Gastroesophageal sphincter (tissue), 4 donors: Measurements from ENCODE around the gene CPA5. TPM values are rescaled to one million over a fixed set of nuclear protein-coding genes. Genes with fewer than 3 reads are reported as not detected.

Experiments
- ATAC-seq: fragments of 150-250 bp; one replicate; pipeline ENCODE4 v1.9.1; 2016; ENCODE audit warnings: mild to moderate bottlenecking, moderate library complexity
- H3K27ac ChIP-seq, 4 donors: fragments of 200-600 bp; sonication (generic) in 3 of 4; 1 replicate in 3 of 4; 2 replicates in 1 of 4; pipeline ENCODE4 v1.5.1; 2016 to 2019
- H3K27me3 ChIP-seq: fragments of 200-600 bp; sonication (generic); one replicate; pipeline ENCODE4 v1.5.1; 2019
- H3K36me3 ChIP-seq, 2 donors: fragments of 200-600 bp; sonication (generic); one replicate each; pipeline ENCODE4 v1.5.1; 2019; ENCODE audit warnings: control low read depth in 1 of 2
- H3K4me1 ChIP-seq, 3 donors: fragments of 200-600 bp; sonication (generic); 1 replicate in 2 of 3; 2 replicates in 1 of 3; pipeline ENCODE4 v1.5.1; 2016 to 2019; ENCODE audit warnings: control low read depth in 2 of 3
- H3K4me3 ChIP-seq, 2 donors: fragments of 200-600 bp; sonication (generic); one replicate each; pipeline ENCODE4 v1.5.1; 2019; ENCODE audit warnings: mild to moderate bottlenecking in 1 of 2, moderate library complexity in 1 of 2
- H3K9me3 ChIP-seq, 3 donors: fragments of 200-600 bp; sonication (generic); one replicate each; pipeline ENCODE4 v1.5.1; 2017 to 2019; ENCODE audit warnings: control low read depth in 2 of 3
- EP300 ChIP-seq: sonication (generic); formaldehyde crosslinking; IDR thresholded peaks from one replicate; pipeline ENCODE4 v1.6.1; 2017; ENCODE audit warnings: antibody characterized with exemption, mild to moderate bottlenecking
- POLR2A ChIP-seq, 2 donors: fragments of 450-650 bp; IDR thresholded peaks; one replicate each; pipeline ENCODE4 v1.6.1; 2017; ENCODE audit warnings: antibody characterized with exemption in 2 of 2, mild to moderate bottlenecking in 2 of 2, moderate library complexity in 1 of 2
- POLR2AphosphoS5 ChIP-seq: sonication (generic); formaldehyde crosslinking; IDR thresholded peaks from one replicate; pipeline ENCODE4 v1.6.1; 2017; ENCODE audit warnings: antibody characterized with exemption
- WGBS, 2 donors: methylation state at CpG; one replicate each; pipeline ENCODE4 v1.1.5; 2018; ENCODE audit warnings: low coverage in 1 of 2; 5-methylcytosine and 5-hydroxymethylcytosine counted together
- total RNA-seq, 4 donors: library from RNA; depleted of rRNA; stranded (reverse); fragments of >200 nt; gene quantifications; one replicate each; pipeline ENCODE4 v1.1.0, GENCODE V29; 2016
- TF ChIP-seq, protein P1 (sequence below), 4 experiments: fragments of 200-600 bp in 2 of 4; fragments of 450-650 bp in 2 of 4; sonication (generic) in 1 of 4; IDR thresholded peaks; one replicate each; pipeline ENCODE4 v1.5.1; 2017 to 2019; ENCODE audit warnings: antibody characterized with exemption in 4 of 4, mild to moderate bottlenecking in 2 of 4, moderate library complexity in 2 of 4

Gene CPA5
- total RNA-seq, 4 donors from 2014 or later, result not detected

DNA sequence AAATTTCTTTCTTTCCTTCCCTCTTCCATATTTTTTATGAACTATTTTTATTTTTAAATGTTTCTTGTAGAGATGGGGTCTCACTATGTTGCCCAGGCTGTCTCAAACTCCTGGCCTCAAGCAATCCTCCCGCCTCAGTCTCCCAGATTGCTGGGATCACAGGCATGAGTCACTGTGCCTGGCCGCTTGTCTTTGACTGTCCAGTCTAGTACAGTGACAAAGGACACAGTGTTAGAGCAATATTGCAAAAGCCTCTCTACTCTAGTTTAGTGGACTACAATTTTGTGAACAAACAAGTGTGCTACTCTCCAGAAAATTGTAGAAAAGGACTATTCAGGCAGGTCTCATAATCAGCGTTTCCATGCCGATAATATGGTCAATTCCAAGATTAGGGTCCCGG is 40.6 kb upstream of the CPA5 start:
- no peak for TF ChIP-seq POLR2A (IDR thresholded peaks at IDR 0.05)
- TF ChIP-seq, protein P1, sequence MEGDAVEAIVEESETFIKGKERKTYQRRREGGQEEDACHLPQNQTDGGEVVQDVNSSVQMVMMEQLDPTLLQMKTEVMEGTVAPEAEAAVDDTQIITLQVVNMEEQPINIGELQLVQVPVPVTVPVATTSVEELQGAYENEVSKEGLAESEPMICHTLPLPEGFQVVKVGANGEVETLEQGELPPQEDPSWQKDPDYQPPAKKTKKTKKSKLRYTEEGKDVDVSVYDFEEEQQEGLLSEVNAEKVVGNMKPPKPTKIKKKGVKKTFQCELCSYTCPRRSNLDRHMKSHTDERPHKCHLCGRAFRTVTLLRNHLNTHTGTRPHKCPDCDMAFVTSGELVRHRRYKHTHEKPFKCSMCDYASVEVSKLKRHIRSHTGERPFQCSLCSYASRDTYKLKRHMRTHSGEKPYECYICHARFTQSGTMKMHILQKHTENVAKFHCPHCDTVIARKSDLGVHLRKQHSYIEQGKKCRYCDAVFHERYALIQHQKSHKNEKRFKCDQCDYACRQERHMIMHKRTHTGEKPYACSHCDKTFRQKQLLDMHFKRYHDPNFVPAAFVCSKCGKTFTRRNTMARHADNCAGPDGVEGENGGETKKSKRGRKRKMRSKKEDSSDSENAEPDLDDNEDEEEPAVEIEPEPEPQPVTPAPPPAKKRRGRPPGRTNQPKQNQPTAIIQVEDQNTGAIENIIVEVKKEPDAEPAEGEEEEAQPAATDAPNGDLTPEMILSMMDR (IDR thresholded peaks at IDR 0.05), result no peak
- TF ChIP-seq EP300, result no peak
- TF ChIP-seq POLR2AphosphoS5, result no peak
- Histone ChIP-seq H3K9me3 (no peaks in the 10 kb centered on the region), H3K4me1 (no peaks in the 10 kb centered on the region), H3K27ac (no peak overlapping the region), H3K36me3 (no peaks in the 10 kb centered on the region), H3K27me3 (no peaks in the 10 kb centered on the region), H3K4me3 (no peak overlapping the region)
- ATAC-seq, result no peak
- WGBS, 2 donors, result 91 to 98% methylated on average over 3 to 4 of the region's 5 CpGs

DNA sequence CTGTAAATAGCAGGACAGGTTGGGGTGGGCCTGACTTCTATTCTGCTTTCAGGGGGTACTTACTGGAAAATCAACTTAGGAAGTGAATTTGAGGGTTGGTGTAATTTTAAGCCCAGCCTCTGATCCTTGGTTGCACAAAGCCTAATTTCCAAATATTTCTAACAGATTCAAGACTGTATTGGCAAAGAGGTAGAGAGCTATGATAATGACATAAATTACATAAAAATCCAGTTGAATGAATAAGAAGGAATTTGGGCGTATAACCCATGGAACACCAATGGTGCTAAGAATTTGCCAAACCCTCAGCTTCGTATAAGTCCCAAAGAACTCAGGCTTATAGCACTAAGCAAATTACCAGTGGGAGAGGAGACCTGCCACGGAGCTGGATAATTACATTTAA is 39.7 kb upstream of the CPA5 start:
- 87 to 90% methylated on average over 3 of the region's 3 CpGs for WGBS, 2 donors
- H3K36me3 ChIP-seq, result no peaks in the 10 kb centered on the region
- no peak for ATAC-seq
- no peak overlapping the region for H3K4me3 ChIP-seq
- no peak for TF ChIP-seq POLR2A (IDR thresholded peaks at IDR 0.05)
- TF ChIP-seq POLR2AphosphoS5, result no peak
- TF ChIP-seq, protein P1 (IDR thresholded peaks at IDR 0.05), result no peak
- TF ChIP-seq EP300, result no peak
- H3K9me3 ChIP-seq, result no peaks in the 10 kb centered on the region
- H3K27ac ChIP-seq, result no peak overlapping the region
- H3K4me1 ChIP-seq, result no peaks in the 10 kb centered on the region
- H3K27me3 ChIP-seq, result no peaks in the 10 kb centered on the region

DNA sequence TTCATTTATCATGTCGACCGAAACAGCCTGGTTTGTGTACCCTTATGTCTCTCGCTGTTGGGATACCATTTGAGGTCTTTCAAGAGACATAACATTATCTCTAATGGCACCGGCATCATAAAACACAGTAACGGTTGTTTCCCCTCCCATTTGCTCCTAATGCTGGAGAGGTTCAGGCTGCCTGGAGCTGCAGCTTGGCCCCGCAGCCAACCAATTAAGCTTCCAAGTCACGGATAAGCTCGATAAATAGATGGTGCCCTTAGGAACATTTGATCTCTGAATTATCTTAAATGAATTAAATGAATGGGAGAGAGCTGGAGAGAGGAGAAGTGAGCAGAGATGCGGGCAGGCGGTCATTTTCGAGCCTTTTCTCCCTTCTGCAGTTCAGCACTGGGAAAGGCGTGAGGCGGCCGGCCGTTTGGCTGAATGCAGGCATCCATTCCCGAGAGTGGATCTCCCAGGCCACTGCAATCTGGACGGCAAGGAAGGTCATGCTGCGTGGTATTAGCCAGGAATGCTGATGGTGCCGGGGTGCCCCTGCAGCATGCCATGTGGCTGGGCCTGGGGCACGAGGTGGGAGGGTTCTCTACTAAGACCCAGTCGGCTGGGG is 39.1 kb upstream of the CPA5 start:
- H3K4me3 ChIP-seq, result no peak overlapping the region
- ATAC-seq, result no peak
- no peak for TF ChIP-seq EP300
- TF ChIP-seq POLR2AphosphoS5, result no peak
- TF ChIP-seq, protein P1 (IDR thresholded peaks at IDR 0.05), result no peak
- H3K4me1 ChIP-seq, result no peaks in the 10 kb centered on the region
- 71 to 86% methylated on average over 7 to 12 of the region's 21 CpGs for WGBS, 2 donors
- no peaks in the 10 kb centered on the region for H3K36me3 ChIP-seq
- no peak overlapping the region for H3K27ac ChIP-seq
- no peaks in the 10 kb centered on the region for H3K9me3 ChIP-seq
- H3K27me3 ChIP-seq, result no peaks in the 10 kb centered on the region

DNA sequence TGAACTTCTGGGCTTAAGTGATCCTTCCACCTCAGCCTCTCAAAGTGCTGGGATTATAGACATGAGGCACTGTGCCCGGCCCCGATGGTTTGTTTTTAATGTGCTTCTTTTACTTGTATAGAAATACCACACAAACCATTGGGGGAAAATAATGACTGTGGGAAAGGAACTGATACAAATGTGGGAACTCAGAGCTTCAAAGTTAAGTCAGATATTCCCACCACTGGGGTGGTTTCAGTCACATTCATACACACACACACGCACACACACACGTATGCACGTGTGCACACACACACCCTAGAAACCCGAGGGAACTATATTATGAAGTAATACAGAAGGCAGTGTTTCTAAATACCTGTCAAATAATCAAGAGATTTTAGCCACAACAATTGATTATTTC is 34.6 kb upstream of the CPA5 start:
- Histone ChIP-seq H3K9me3 (no peaks in the 10 kb centered on the region), H3K4me1 (no peaks in the 10 kb centered on the region), H3K27ac (no peak overlapping the region), H3K27me3 (no peaks in the 10 kb centered on the region), H3K4me3 (no peak overlapping the region), H3K36me3 (no peaks in the 10 kb centered on the region)
- TF ChIP-seq POLR2AphosphoS5 (no peak), POLR2A (IDR thresholded peaks at IDR 0.05) (no peak), EP300 (no peak)
- TF ChIP-seq, protein P1 (IDR thresholded peaks at IDR 0.05), result no peak
- 75% methylated on average over 6 of the region's 6 CpGs for WGBS, 2 donors
- no peak for ATAC-seq

DNA sequence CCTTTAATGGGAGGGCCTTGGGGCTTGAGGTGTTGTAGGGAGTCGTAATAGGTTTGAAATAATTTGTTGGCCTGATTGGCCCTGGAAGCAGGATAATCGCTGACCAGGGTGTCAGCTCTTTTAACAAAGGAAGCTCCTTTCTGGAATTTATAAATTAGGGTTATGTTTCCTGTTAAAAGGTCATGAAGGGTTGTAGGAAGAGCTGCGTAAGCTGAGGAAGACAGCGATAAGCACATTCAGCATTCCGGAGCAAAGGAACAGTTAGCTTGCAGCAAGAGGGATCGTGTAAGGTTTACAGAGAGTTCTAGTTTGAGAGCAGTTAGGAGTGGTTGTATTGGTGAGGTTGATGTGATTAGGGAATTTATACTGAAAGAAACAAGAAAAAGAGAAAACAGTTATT is 30.3 kb upstream of the CPA5 start:
- Histone ChIP-seq H3K27ac (no peak overlapping the region), H3K4me1 (no peaks in the 10 kb centered on the region), H3K27me3 (no peaks in the 10 kb centered on the region), H3K36me3 (no peaks in the 10 kb centered on the region), H3K9me3 (no peaks in the 10 kb centered on the region), H3K4me3 (no peak overlapping the region)
- TF ChIP-seq, protein P1 (IDR thresholded peaks at IDR 0.05), result no peak
- TF ChIP-seq POLR2AphosphoS5, result no peak
- TF ChIP-seq EP300, result no peak
- TF ChIP-seq POLR2A (IDR thresholded peaks at IDR 0.05), result no peak
- ATAC-seq, result no peak
- WGBS, 2 donors, result 74 to 83% methylated on average over 5 to 6 of the region's 6 CpGs
